ENCODE data around the gene ARMC7.
"Not testable (repeated sequence)": the region's sequence is repeated elsewhere in the genome, so short reads cannot be mapped to it uniquely, and the experiment has no call there.

The ARMC7 gene

GRCh38 chr17:75163074-75163473, 53.3 kb downstream of the ARMC7 start:
- peaks cover 8 to 10% of the 10 kb centered on the region in 2 donors for H3K36me3 ChIP-seq (ENCODE audit: control insufficient read depth in 2 of 2, insufficient read depth in 2 of 2, low read length in 2 of 2)
- no peak overlapping the region for H3K27ac ChIP-seq (ENCODE audit: low read depth in 2 of 2, low read length in 2 of 2)

GRCh38 chr17:75164606-75165005, 54.8 kb downstream of the ARMC7 start:
- not testable (repeated sequence) for H3K27me3 ChIP-seq (ENCODE audit: control insufficient read depth in 2 of 2, insufficient read depth in 2 of 2, low read length in 2 of 2); H3K9ac ChIP-seq (ENCODE audit: low read depth in 1 of 2, low read length in 2 of 2); H3K9me3 ChIP-seq (ENCODE audit: control insufficient read depth in 2 of 2, low read length in 2 of 2); H3K27ac ChIP-seq (ENCODE audit: low read depth in 2 of 2, low read length in 2 of 2); H3K4me3 ChIP-seq (ENCODE audit: low read length in 2 of 2); H3K4me1 ChIP-seq (ENCODE audit: control insufficient read depth in 2 of 2, insufficient read depth in 2 of 2, low read length in 2 of 2)
- H3K36me3 ChIP-seq (ENCODE audit: control insufficient read depth in 2 of 2, insufficient read depth in 2 of 2, low read length in 2 of 2), result peaks cover 8 to 16% of the 10 kb centered on the region in 2 donors

More at GRCh38 chr17:75163074-75163473, 53.3 kb downstream of the ARMC7 start:
- no peaks in the 10 kb centered on the region for H3K27me3 ChIP-seq (ENCODE audit: control insufficient read depth in 2 of 2, insufficient read depth in 2 of 2, low read length in 2 of 2)
- no peak overlapping the region for H3K9ac ChIP-seq (ENCODE audit: low read depth in 1 of 2, low read length in 2 of 2)
- H3K9me3 ChIP-seq (ENCODE audit: control insufficient read depth in 2 of 2, low read length in 2 of 2), result no peaks in the 10 kb centered on the region
- H3K4me1 ChIP-seq (ENCODE audit: control insufficient read depth in 2 of 2, insufficient read depth in 2 of 2, low read length in 2 of 2), result no peaks in the 10 kb centered on the region
- H3K4me3 ChIP-seq (ENCODE audit: low read length in 2 of 2), result no peak overlapping the region

GRCh38 chr17:75168998-75169397, 59.2 kb downstream of the ARMC7 start:
- H3K9me3 ChIP-seq (ENCODE audit: control insufficient read depth in 2 of 2, low read length in 2 of 2), result no peaks in the 10 kb centered on the region
- H3K27me3 ChIP-seq (ENCODE audit: control insufficient read depth in 2 of 2, insufficient read depth in 2 of 2, low read length in 2 of 2), result no peaks in the 10 kb centered on the region
- H3K36me3 ChIP-seq (ENCODE audit: control insufficient read depth in 2 of 2, insufficient read depth in 2 of 2, low read length in 2 of 2), result peaks cover 25 to 32% of the 10 kb centered on the region in 2 donors
- H3K4me1 ChIP-seq (ENCODE audit: control insufficient read depth in 2 of 2, insufficient read depth in 2 of 2, low read length in 2 of 2), result no peaks in the 10 kb centered on the region
- no peak overlapping the region for H3K9ac ChIP-seq (ENCODE audit: low read depth in 1 of 2, low read length in 2 of 2)
- no peak overlapping the region for H3K4me3 ChIP-seq (ENCODE audit: low read length in 2 of 2)
- no peak overlapping the region for H3K27ac ChIP-seq (ENCODE audit: low read depth in 2 of 2, low read length in 2 of 2)

- Histone ChIP-seq H3K27ac (ENCODE audit: low read depth in 2 of 2, low read length in 2 of 2) (no peak overlapping the region), H3K9me3 (ENCODE audit: control insufficient read depth in 2 of 2, low read length in 2 of 2) (no peaks in the 10 kb centered on the region), H3K27me3 (ENCODE audit: control insufficient read depth in 2 of 2, insufficient read depth in 2 of 2, low read length in 2 of 2) (no peaks in the 10 kb centered on the region), H3K9ac (ENCODE audit: low read depth in 1 of 2, low read length in 2 of 2) (no peak overlapping the region), H3K4me1 (ENCODE audit: control insufficient read depth in 2 of 2, insufficient read depth in 2 of 2, low read length in 2 of 2) (no peaks in the 10 kb centered on the region), H3K4me3 (ENCODE audit: low read length in 2 of 2) (no peak overlapping the region), H3K36me3 (ENCODE audit: control insufficient read depth in 2 of 2, insufficient read depth in 2 of 2, low read length in 2 of 2) (peaks cover 24 to 39% of the 10 kb centered on the region in 2 donors)
Measured at GRCh38 chr17:75173526-75173925, 63.8 kb downstream of the ARMC7 start.

- Histone ChIP-seq H3K4me3 (ENCODE audit: low read length in 2 of 2) (no peak overlapping the region), H3K36me3 (ENCODE audit: control insufficient read depth in 2 of 2, insufficient read depth in 2 of 2, low read length in 2 of 2) (peaks cover 24 to 40% of the 10 kb centered on the region in 2 donors), H3K27me3 (ENCODE audit: control insufficient read depth in 2 of 2, insufficient read depth in 2 of 2, low read length in 2 of 2) (no peaks in the 10 kb centered on the region), H3K9me3 (ENCODE audit: control insufficient read depth in 2 of 2, low read length in 2 of 2) (no peaks in the 10 kb centered on the region), H3K4me1 (ENCODE audit: control insufficient read depth in 2 of 2, insufficient read depth in 2 of 2, low read length in 2 of 2) (no peaks in the 10 kb centered on the region), H3K9ac (ENCODE audit: low read depth in 1 of 2, low read length in 2 of 2) (no peak overlapping the region), H3K27ac (ENCODE audit: low read depth in 2 of 2, low read length in 2 of 2) (no peak overlapping the region)
Measured at GRCh38 chr17:75174996-75175395, 65.2 kb downstream of the ARMC7 start.

- Histone ChIP-seq H3K27ac (ENCODE audit: low read depth in 2 of 2, low read length in 2 of 2) (no peak overlapping the region), H3K4me1 (ENCODE audit: control insufficient read depth in 2 of 2, insufficient read depth in 2 of 2, low read length in 2 of 2) (peaks cover 6% of the 10 kb centered on the region in 2 donors), H3K27me3 (ENCODE audit: control insufficient read depth in 2 of 2, insufficient read depth in 2 of 2, low read length in 2 of 2) (no peaks in the 10 kb centered on the region), H3K9me3 (ENCODE audit: control insufficient read depth in 2 of 2, low read length in 2 of 2) (no peaks in the 10 kb centered on the region), H3K9ac (ENCODE audit: low read depth in 1 of 2, low read length in 2 of 2) (no peak overlapping the region), H3K4me3 (ENCODE audit: low read length in 2 of 2) (no peak overlapping the region), H3K36me3 (ENCODE audit: control insufficient read depth in 2 of 2, insufficient read depth in 2 of 2, low read length in 2 of 2) (peaks cover 20 to 37% of the 10 kb centered on the region in 2 donors)
Measured at GRCh38 chr17:75176625-75177024, 66.9 kb downstream of the ARMC7 start.

GRCh38 chr17:75178453-75178852, 68.7 kb downstream of the ARMC7 start:
- H3K27ac ChIP-seq (ENCODE audit: low read depth in 2 of 2, low read length in 2 of 2), result no peak overlapping the region
- H3K9me3 ChIP-seq (ENCODE audit: control insufficient read depth in 2 of 2, low read length in 2 of 2), result no peaks in the 10 kb centered on the region
- no peaks in the 10 kb centered on the region for H3K27me3 ChIP-seq (ENCODE audit: control insufficient read depth in 2 of 2, insufficient read depth in 2 of 2, low read length in 2 of 2)
- no peak overlapping the region for H3K9ac ChIP-seq (ENCODE audit: low read depth in 1 of 2, low read length in 2 of 2)
- no peak overlapping the region for H3K4me3 ChIP-seq (ENCODE audit: low read length in 2 of 2)
- H3K4me1 ChIP-seq (ENCODE audit: control insufficient read depth in 2 of 2, insufficient read depth in 2 of 2, low read length in 2 of 2), result peaks cover 6% of the 10 kb centered on the region in 2 donors
- peaks cover 12 to 29% of the 10 kb centered on the region in 2 donors for H3K36me3 ChIP-seq (ENCODE audit: control insufficient read depth in 2 of 2, insufficient read depth in 2 of 2, low read length in 2 of 2)

All from mucosa of rectum (tissue), 2 donors.